ENCODE measurements around the gene CFAP61. TPM values are rescaled to one million over a fixed set of nuclear protein-coding genes. Genes with fewer than 3 reads are reported as not detected.

Gene CFAP61
- total and polyA plus RNA-seq, 9 of the 15 experiments (the other 6 are each of a cell fraction or from before 2014, with no cell fraction given): 0.11 TPM; not detected in 8

DNA sequence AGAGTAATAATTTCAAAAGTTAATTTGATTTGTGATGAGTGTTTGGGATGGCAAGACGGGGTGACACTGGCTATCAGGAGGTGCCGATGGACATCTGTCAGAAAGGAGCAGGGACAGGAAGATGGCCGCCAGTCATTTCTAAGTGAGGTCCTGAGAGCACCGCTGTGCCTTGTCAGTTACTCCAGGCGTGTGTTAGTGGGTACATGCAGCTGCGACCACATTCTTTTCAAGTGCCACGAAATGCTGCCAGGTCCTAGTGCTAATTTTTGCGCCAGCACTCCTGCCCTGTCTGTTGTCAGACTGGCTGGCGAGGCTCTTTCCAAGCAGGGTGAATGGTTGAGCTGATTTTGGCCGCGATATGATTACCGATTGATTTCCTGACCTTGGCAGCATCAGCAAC lies 251.0 kb downstream of the CFAP61 start:
- intact Hi-C loops (cut with micrococcal nuclease) (no loop called here), in situ Hi-C loops (cut with MboI) (no loop called here)
- no peak for FAIRE-seq
- no peak overlapping the region for H3K4me3 ChIP-seq
- no peaks in the 10 kb centered on the region for H3K9me1 ChIP-seq (ENCODE audit: control insufficient read depth, insufficient read depth, low read length)
- H3K9ac ChIP-seq (ENCODE audit: insufficient read depth in 1 of 2, low read depth in 2 of 2, low read length in 2 of 2): no peak overlapping the region
- H2AFZ ChIP-seq (ENCODE audit: low read depth, low read length): no peak overlapping the region
- peaks cover 4 to 16% of the 10 kb centered on the region in 2 experiments; a peak in 4 of 5 replicates for H3K27me3 ChIP-seq (ENCODE audit: control insufficient read depth in 2 of 2, insufficient read depth in 2 of 2, low read length in 2 of 2)
- H3K27ac ChIP-seq (ENCODE audit: extremely low read depth, low read depth, low read length): no peak overlapping the region
- WGBS (ENCODE audit: insufficient coverage, low coverage, missing lambda C conversion rate): 1% methylated on average over 10 of the region's 12 CpGs
- no peaks in the 10 kb centered on the region for H4K20me1 ChIP-seq (replicated peaks; ENCODE audit: control insufficient read depth, insufficient read depth, low read length)
- TF ChIP-seq HCFC1 (IDR thresholded peaks at IDR 0.05; ENCODE audit: low read depth, low read length): no peak
- no peak for TF ChIP-seq E2F8 (IDR thresholded peaks at IDR 0.05; ENCODE audit: low read depth, partially characterized antibody)
- no peak for TF ChIP-seq DIDO1 (tag; IDR thresholded peaks at IDR 0.05; ENCODE audit: low read depth)
- TF ChIP-seq, protein P1, sequence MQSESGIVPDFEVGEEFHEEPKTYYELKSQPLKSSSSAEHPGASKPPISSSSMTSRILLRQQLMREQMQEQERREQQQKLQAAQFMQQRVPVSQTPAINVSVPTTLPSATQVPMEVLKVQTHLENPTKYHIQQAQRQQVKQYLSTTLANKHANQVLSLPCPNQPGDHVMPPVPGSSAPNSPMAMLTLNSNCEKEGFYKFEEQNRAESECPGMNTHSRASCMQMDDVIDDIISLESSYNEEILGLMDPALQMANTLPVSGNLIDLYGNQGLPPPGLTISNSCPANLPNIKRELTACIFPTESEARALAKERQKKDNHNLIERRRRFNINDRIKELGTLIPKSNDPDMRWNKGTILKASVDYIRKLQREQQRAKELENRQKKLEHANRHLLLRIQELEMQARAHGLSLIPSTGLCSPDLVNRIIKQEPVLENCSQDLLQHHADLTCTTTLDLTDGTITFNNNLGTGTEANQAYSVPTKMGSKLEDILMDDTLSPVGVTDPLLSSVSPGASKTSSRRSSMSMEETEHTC (IDR thresholded peaks at IDR 0.05): no peak
- no peak for TF ChIP-seq MYNN (IDR thresholded peaks at IDR 0.05)
- TF ChIP-seq MYNN (CRISPR knock-in tag; IDR thresholded peaks at IDR 0.05): no peak
- no peak for TF ChIP-seq FOXK1 (CRISPR knock-in tag; IDR thresholded peaks at IDR 0.05; ENCODE audit: borderline replicate concordance)
- TF ChIP-seq, protein P2, sequence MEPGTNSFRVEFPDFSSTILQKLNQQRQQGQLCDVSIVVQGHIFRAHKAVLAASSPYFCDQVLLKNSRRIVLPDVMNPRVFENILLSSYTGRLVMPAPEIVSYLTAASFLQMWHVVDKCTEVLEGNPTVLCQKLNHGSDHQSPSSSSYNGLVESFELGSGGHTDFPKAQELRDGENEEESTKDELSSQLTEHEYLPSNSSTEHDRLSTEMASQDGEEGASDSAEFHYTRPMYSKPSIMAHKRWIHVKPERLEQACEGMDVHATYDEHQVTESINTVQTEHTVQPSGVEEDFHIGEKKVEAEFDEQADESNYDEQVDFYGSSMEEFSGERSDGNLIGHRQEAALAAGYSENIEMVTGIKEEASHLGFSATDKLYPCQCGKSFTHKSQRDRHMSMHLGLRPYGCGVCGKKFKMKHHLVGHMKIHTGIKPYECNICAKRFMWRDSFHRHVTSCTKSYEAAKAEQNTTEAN (CRISPR knock-in tag; IDR thresholded peaks at IDR 0.05): no peak
- TF ChIP-seq NFRKB (IDR thresholded peaks at IDR 0.05; ENCODE audit: low read depth): no peak
- no peak for TF ChIP-seq TFAM (CRISPR knock-in tag; conservative IDR thresholded peaks at IDR 0.05)
- TF ChIP-seq HDGF (IDR thresholded peaks at IDR 0.05): no peak
- TF ChIP-seq NCOR1 (IDR thresholded peaks at IDR 0.05): no peak
- no peak for TF ChIP-seq NCOA1 (IDR thresholded peaks at IDR 0.05; ENCODE audit: low read depth)
- no peak for ATAC-seq
- no peak overlapping the region for H3K4me2 ChIP-seq (ENCODE audit: insufficient read depth, low read length)
- no peaks in the 10 kb centered on the region for H3K4me1 ChIP-seq (replicated peaks in 1 of 2; ENCODE audit: control insufficient read depth in 2 of 2, insufficient read depth in 2 of 2, low read length in 2 of 2)
- no peaks in the 10 kb centered on the region for H3K9me3 ChIP-seq (replicated peaks; ENCODE audit: control insufficient read depth, insufficient read depth, low read depth, low read length)
- no peak for DNase-seq (ENCODE audit: extremely low read depth in 1 of 4, low spot score in 3 of 4)
- H3K36me3 ChIP-seq (ENCODE audit: control insufficient read depth, insufficient read depth, low read length): no peaks in the 10 kb centered on the region
- CTCF ChIA-PET (ENCODE audit: low intra/inter-chr PET ratio): no interaction called here
- no TSS peak for BruUV-seq (replicated peaks)
- POLR2A ChIA-PET: interaction anchor here (0.8 kb wide), 1 partner anchor 19 kb away, joined by 3 read pairs; no protein-coding TSS in a partner anchor
- no peaks in the 10 kb centered on the region for H3K79me2 ChIP-seq (ENCODE audit: control insufficient read depth, insufficient read depth, low read length)
